Bronchial epithelial cell (primary cell): Measurements from ENCODE around the gene GDNF. TPM values are rescaled to one million over a fixed set of nuclear protein-coding genes. Genes with fewer than 3 reads are reported as not detected.
"Not testable (repeated sequence)": the region's sequence is repeated elsewhere in the genome, so short reads cannot be mapped to it uniquely, and the experiment has no call there.

Experiments
- DNase-seq: peaks from one replicate; pipeline ENCODE4 v3.0.0-alpha.2; 2010; ENCODE audit warnings: low read depth
- FAIRE-seq: peaks from 2 replicates; lab custom pipeline; 2011; peaks lifted over from hg19 to GRCh38; lab: Jason Lieb, UNC
- H3K27me3 ChIP-seq: 2 replicates; pipeline ENCODE4 v1.5.1; 2011; ENCODE audit warnings: low read length; ENCODE audit not compliant: control insufficient read depth, insufficient read depth
- H3K36me3 ChIP-seq: 2 replicates; pipeline ENCODE4 v1.5.1; 2011; ENCODE audit warnings: low read length; ENCODE audit not compliant: control insufficient read depth, insufficient read depth
- H3K4me3 ChIP-seq: 2 replicates; pipeline ENCODE4 v1.5.1; 2011; ENCODE audit warnings: mild to moderate bottlenecking, low read depth, low read length, control low read depth
- CTCF ChIP-seq: IDR thresholded peaks from 2 replicates; pipeline ENCODE4 v1.5.1; 2011; ENCODE audit warnings: mild to moderate bottlenecking, moderate library complexity, low read length, control low read depth, inconsistent platforms; ENCODE audit not compliant: insufficient read depth, severe bottlenecking
- total RNA-seq: library from RNA; depleted of rRNA; stranded (reverse); fragments of >200 nt; gene quantifications from 2 replicates; pipeline ENCODE4 v1.2.1, GENCODE V29; 2014

Gene GDNF
- total RNA-seq, 1 donor from 2014 or later = under 0.01 TPM

- no peaks in the 10 kb centered on the region for H3K27me3 ChIP-seq
- no peak overlapping the region for H3K4me3 ChIP-seq
- no peak for FAIRE-seq
- no peak for TF ChIP-seq CTCF
- DNase-seq = no peak
- no peaks in the 10 kb centered on the region for H3K36me3 ChIP-seq
Measured at GRCh38 chr5:37869216-37869615, 29.4 kb upstream of the GDNF start.

- TF ChIP-seq CTCF = no peak
- no peak overlapping the region for H3K4me3 ChIP-seq
- no peaks in the 10 kb centered on the region for H3K27me3 ChIP-seq
- FAIRE-seq (no peak), DNase-seq (no peak)
- H3K36me3 ChIP-seq = no peaks in the 10 kb centered on the region
Measured at GRCh38 chr5:37867654-37868053, 27.8 kb upstream of the GDNF start.

- not testable (repeated sequence) for FAIRE-seq, H3K4me3 ChIP-seq, H3K36me3 ChIP-seq, H3K27me3 ChIP-seq, DNase-seq
Measured at GRCh38 chr5:37862907-37863306, 23.1 kb upstream of the GDNF start.

GRCh38 chr5:37860206-37860605, 20.4 kb upstream of the GDNF start:
- FAIRE-seq = no peak
- Histone ChIP-seq H3K27me3 (no peaks in the 10 kb centered on the region), H3K36me3 (no peaks in the 10 kb centered on the region), H3K4me3 (no peak overlapping the region)
- DNase-seq = no peak
- TF ChIP-seq CTCF = no peak

GRCh38 chr5:37859805-37860204, 20.0 kb upstream of the GDNF start:
- TF ChIP-seq CTCF = no peak
- Histone ChIP-seq H3K4me3 (no peak overlapping the region), H3K27me3 (no peaks in the 10 kb centered on the region), H3K36me3 (no peaks in the 10 kb centered on the region)
- no peak for FAIRE-seq
- no peak for DNase-seq

GRCh38 chr5:37858250-37858649, 18.4 kb upstream of the GDNF start:
- H3K27me3 ChIP-seq = no peaks in the 10 kb centered on the region
- TF ChIP-seq CTCF = no peak
- FAIRE-seq (no peak), DNase-seq (no peak)
- H3K36me3 ChIP-seq = no peaks in the 10 kb centered on the region
- no peak overlapping the region for H3K4me3 ChIP-seq
